Uterus (tissue), 4 donors: ENCODE results near the gene C20orf204. TPM values are rescaled to one million over a fixed set of nuclear protein-coding genes. Genes with fewer than 3 reads are reported as not detected.

Experiments
- DNase-seq, 2 donors: peaks; one replicate each; pipeline ENCODE4 v3.0.0-alpha.2; 2019 to 2020
- H3K27ac ChIP-seq, 2 donors: fragments of 200-600 bp; sonication (generic); 1 replicate in 1 of 2; 2 replicates in 1 of 2; pipeline ENCODE4 v1.5.1; 2016 to 2018
- H3K27me3 ChIP-seq, 2 donors: fragments of 200-600 bp; sonication (generic); one replicate each; pipeline ENCODE4 v1.5.1; 2018 to 2019; ENCODE audit warnings: control low read depth in 1 of 2
- H3K36me3 ChIP-seq, 2 donors: fragments of 200-600 bp; sonication (generic); one replicate each; pipeline ENCODE4 v1.5.1; 2019; ENCODE audit warnings: control low read depth in 1 of 2
- H3K4me1 ChIP-seq, 2 donors: fragments of 200-600 bp; sonication (generic); one replicate each; pipeline ENCODE4 v1.5.1; 2018 to 2019; ENCODE audit warnings: control low read depth in 1 of 2
- H3K4me3 ChIP-seq, 2 donors: fragments of 200-600 bp; sonication (generic); 1 replicate in 1 of 2; 2 replicates in 1 of 2; pipeline ENCODE4 v1.5.1; 2018 to 2019; ENCODE audit warnings: mild to moderate bottlenecking in 1 of 2
- H3K9me3 ChIP-seq, 2 donors: fragments of 200-600 bp; sonication (generic); one replicate each; pipeline ENCODE4 v1.5.1; 2019; ENCODE audit warnings: control low read depth in 1 of 2
- CTCF ChIP-seq, 4 experiments: fragments of 200-600 bp in 2 of 4; fragments of 450-650 bp in 2 of 4; sonication (generic) in 2 of 4; IDR thresholded peaks; one replicate each; pipeline ENCODE4 v1.5.1; 2016 to 2019; ENCODE audit warnings: antibody characterized with exemption in 4 of 4, mild to moderate bottlenecking in 2 of 4, moderate library complexity in 1 of 4
- POLR2A ChIP-seq, 2 donors: fragments of 450-650 bp; IDR thresholded peaks; one replicate each; pipeline ENCODE4 v1.6.1; 2016; ENCODE audit warnings: antibody characterized with exemption in 2 of 2, mild to moderate bottlenecking in 1 of 2, moderate library complexity in 1 of 2
- intact Hi-C: fragments of 100-400 bp; cut with DNase I; formaldehyde crosslinking; loops from one replicate; pipeline ENCODE4 v1.15.1; 2023; ENCODE audit warnings: low total_unique reads
- total RNA-seq, 4 donors: library from RNA; depleted of rRNA in 3 of 4; stranded (reverse); fragments of >200 nt in 3 of 4; gene quantifications; one replicate each; pipeline versions ENCODE4 v1.1.0 to v1.2.4, GENCODE V29; 2014 to 2023
- donor health status: DM: yes; HTN: yes; CAD: no.

The C20orf204 gene
- total RNA-seq, 4 donors from 2014 or later: 0.26 to 2.9 (median 1.9) TPM; not detected in 1

- H3K4me1 ChIP-seq: peaks cover 0 to 9% of the 10 kb centered on the region in 2 donors
- no peak overlapping the region for H3K4me3 ChIP-seq
- TF ChIP-seq POLR2A (IDR thresholded peaks at IDR 0.05) (no peak), CTCF (IDR thresholded peaks at IDR 0.05) (no peak)
- H3K9me3 ChIP-seq: no peaks in the 10 kb centered on the region
- no peaks in the 10 kb centered on the region for H3K36me3 ChIP-seq
- peak overlapping the region; percentile 55 for H3K27ac ChIP-seq
- DNase-seq: no peak
- H3K27me3 ChIP-seq: no peaks in the 10 kb centered on the region
- intact Hi-C loops: no loop called here
Observed at GRCh38 chr20:64056639-64056888, 20.6 kb downstream of the C20orf204 start.

- Histone ChIP-seq H3K27ac (peak overlapping the region; percentile 55), H3K4me3 (no peak overlapping the region), H3K27me3 (no peaks in the 10 kb centered on the region), H3K4me1 (peaks cover 0 to 9% of the 10 kb centered on the region in 2 donors), H3K36me3 (no peaks in the 10 kb centered on the region), H3K9me3 (no peaks in the 10 kb centered on the region)
- TF ChIP-seq POLR2A (IDR thresholded peaks at IDR 0.05) (no peak), CTCF (IDR thresholded peaks at IDR 0.05) (no peak)
- intact Hi-C loops: no loop called here
- no peak for DNase-seq
Observed at GRCh38 chr20:64056889-64057627, 21.1 kb downstream of the C20orf204 start.

GRCh38 chr20:64057628-64058498 lies 21.9 kb downstream of the C20orf204 start:
- peak; percentile 62 to 69 for DNase-seq
- Histone ChIP-seq H3K9me3 (no peaks in the 10 kb centered on the region), H3K27ac (peak overlapping the region; percentile 55), H3K27me3 (no peaks in the 10 kb centered on the region), H3K36me3 (no peaks in the 10 kb centered on the region), H3K4me1 (peaks cover 0 to 11% of the 10 kb centered on the region in 2 donors), H3K4me3 (no peak overlapping the region)
- TF ChIP-seq CTCF (IDR thresholded peaks at IDR 0.05): peak; percentile 61 to 85 (median 66)
- no peak for TF ChIP-seq POLR2A (IDR thresholded peaks at IDR 0.05)
- intact Hi-C loops: no loop called here

DNA sequence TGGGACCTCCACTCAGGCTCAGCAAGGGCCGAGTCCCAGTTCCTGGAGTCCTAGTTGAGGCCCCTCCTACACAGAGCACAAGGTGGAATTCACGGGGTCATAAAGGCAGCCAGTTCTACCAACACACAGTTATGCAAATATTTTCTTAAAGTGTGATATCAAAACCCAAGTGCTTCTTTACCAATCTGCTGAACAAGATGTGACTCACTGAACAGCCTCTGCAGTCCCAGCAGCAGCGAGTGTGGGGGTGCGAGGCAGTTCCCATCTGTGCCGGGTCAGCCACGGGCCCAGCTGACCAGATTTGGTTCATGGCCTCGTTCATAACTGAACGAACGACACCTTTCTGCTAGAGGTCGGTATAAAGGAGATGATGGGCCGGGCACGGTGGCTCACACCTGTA lies 22.6 kb downstream of the C20orf204 start:
- no peak for TF ChIP-seq CTCF (IDR thresholded peaks at IDR 0.05)
- no peak for TF ChIP-seq POLR2A (IDR thresholded peaks at IDR 0.05)
- peaks cover 0 to 11% of the 10 kb centered on the region in 2 donors for H3K4me1 ChIP-seq
- no peaks in the 10 kb centered on the region for H3K27me3 ChIP-seq
- intact Hi-C loops: no loop called here
- H3K4me3 ChIP-seq: no peak overlapping the region
- DNase-seq: no peak
- no peaks in the 10 kb centered on the region for H3K36me3 ChIP-seq
- no peaks in the 10 kb centered on the region for H3K9me3 ChIP-seq
- H3K27ac ChIP-seq: no peak overlapping the region

- Histone ChIP-seq H3K36me3 (no peaks in the 10 kb centered on the region), H3K4me3 (peak overlapping the region; percentile 78 to 92), H3K4me1 (peaks cover 0 to 23% of the 10 kb centered on the region in 2 donors), H3K27me3 (no peaks in the 10 kb centered on the region), H3K27ac (peak overlapping the region; percentile 82 to 85), H3K9me3 (no peaks in the 10 kb centered on the region)
- no peak for DNase-seq
- intact Hi-C loops: no loop called here
- TF ChIP-seq POLR2A (IDR thresholded peaks at IDR 0.05) (no peak), CTCF (IDR thresholded peaks at IDR 0.05) (no peak)
Observed at GRCh38 chr20:64062276-64062595, 26.3 kb downstream of the C20orf204 start.
